ENCODE results near the gene EPPIN.

The EPPIN gene

GRCh38 chr20:45539382-45539781 is 7.8 kb downstream of the EPPIN start, which contains the start of gene WFDC6:
TSS of gene WFDC6 (minus strand) at chr20:45539482. CDS start at chr20:45539407, 75 bp downstream.
- in situ Hi-C loops (cut with MboI; ENCODE audit: low sequenced_read_pairs): no loop called here

DNA sequence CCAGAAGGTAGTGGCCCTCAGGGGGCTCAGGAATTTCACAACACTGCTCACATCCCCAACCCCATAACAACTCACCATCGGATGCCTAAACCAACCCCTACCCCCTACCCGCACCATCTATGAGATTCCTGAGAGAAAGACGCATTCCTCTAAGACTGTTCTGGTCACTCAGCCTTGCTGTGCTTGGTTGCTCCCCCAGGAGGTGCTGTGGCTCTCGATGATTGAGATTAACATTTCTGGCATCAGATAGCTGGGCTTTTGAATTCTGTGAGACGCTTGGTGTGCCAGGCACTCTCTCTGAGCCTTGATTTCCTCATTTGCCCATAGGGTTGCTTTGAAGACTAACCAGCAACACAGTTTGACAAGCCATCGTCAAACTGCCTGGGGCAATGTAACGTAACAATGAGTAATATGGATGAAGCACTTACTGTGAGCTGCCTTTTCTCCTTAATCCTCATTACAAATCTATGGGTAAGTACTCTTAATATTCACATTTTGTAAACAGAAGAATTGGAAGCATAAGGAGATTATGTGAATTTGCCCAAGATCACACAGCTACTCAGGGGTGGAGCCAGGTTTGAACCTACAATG is 8.9 kb downstream of the EPPIN start:
- in situ Hi-C loops (cut with MboI; ENCODE audit: low sequenced_read_pairs): no loop called here

DNA sequence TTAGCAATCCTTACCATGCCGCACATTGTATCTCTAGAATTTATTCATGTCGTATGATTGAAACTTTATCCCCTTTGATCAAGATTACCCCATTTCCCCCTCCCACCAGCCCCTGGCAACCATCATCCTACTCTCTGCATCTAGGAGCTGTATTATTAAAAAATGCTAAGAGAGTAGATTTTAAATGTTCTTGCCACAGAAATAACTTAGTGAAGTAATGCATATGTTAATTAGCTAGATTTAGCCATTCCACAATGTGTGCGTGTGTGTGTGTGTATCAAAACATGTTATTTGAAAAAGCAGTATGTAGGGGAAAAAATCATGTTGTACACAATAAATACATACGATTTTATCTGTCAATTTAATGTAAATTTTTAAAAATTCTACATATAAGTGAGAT is 19.9 kb downstream of the EPPIN start:
- in situ Hi-C loops (cut with MboI; ENCODE audit: low sequenced_read_pairs): no loop called here

DNA sequence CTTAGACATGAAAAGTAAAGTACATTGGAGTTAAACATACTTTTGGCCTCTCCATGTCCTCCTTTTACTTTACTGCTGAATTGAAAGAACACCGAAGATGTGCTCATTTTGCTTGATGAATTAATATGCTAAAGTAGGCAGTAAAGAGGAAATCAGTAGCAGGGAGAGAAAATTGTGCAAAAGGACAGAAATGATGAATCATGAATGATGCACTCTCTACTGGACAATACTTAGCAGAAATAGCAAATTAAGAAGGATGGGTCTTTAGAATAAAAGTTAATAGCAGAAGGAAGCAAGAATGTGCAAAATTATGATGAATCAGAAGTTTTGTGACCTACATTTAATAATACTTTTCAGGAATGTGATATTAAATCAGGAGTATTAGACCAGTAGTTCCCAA is 23.4 kb downstream of the EPPIN start:
- in situ Hi-C loops (cut with MboI; ENCODE audit: low sequenced_read_pairs): no loop called here

GRCh38 chr20:45518282-45518681 is 28.9 kb downstream of the EPPIN start:
- in situ Hi-C loops (cut with MboI; ENCODE audit: low sequenced_read_pairs): no loop called here

GRCh38 chr20:45515147-45515913 is 31.9 kb downstream of the EPPIN start, which contains the start of gene SPINT3:
TSS of gene SPINT3 (minus strand) at chr20:45515622. CDS start at chr20:45515608, 14 bp downstream.
- in situ Hi-C loops (cut with MboI; ENCODE audit: low sequenced_read_pairs): no loop called here

- in situ Hi-C loops (cut with MboI; ENCODE audit: low sequenced_read_pairs): no loop called here
Observed at GRCh38 chr20:45510242-45510862, 36.8 kb downstream of the EPPIN start.

GRCh38 chr20:45509091-45509490 is 38.1 kb downstream of the EPPIN start:
- in situ Hi-C loops (cut with MboI; ENCODE audit: low sequenced_read_pairs): no loop called here

GRCh38 chr20:45508068-45508886 is 38.9 kb downstream of the EPPIN start:
- in situ Hi-C loops (cut with MboI; ENCODE audit: low sequenced_read_pairs): no loop called here

DNA sequence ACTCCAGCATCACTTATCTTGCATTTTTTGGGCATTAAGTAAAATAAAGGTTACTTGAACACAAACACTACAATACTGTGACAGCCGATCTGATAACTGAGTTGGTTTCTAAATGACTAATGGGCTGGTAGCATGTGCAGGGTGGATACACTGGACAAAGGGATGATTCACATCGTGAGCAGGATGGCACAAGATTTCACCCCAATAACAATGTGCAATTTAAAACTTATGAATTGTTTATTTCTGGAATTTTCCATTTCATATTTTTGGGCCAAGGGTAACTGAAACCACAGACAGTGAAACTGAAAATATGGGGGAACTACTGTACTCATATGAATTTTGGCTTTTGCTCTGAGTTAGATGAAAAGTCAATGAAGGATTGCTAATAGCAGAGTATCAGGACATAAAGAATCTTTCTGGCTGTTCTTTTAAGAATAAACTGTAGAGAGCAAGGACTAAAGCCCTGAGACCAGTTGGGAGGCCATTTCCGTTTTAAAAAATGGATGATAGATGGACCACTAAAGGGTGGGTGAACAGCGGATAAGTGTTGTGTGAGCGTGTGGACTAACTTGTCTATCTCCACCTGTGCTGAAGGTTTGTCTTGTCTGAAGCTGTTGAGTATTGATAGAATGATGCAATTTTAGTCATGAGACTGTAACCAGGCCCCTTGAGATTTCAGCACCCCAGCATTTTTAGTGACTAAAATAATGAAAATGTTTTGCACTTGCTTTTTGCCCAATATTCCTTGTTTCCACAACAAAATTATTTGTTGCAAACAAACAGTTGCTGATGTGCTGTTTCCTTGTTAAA is 40.0 kb downstream of the EPPIN start:
- in situ Hi-C loops (cut with MboI; ENCODE audit: low sequenced_read_pairs): no loop called here

GRCh38 chr20:45506398-45506797 is 40.8 kb downstream of the EPPIN start:
- in situ Hi-C loops (cut with MboI; ENCODE audit: low sequenced_read_pairs): no loop called here

- in situ Hi-C loops (cut with MboI; ENCODE audit: low sequenced_read_pairs): no loop called here
Observed at GRCh38 chr20:45503403-45503802, 43.8 kb downstream of the EPPIN start.

- in situ Hi-C loops (cut with MboI; ENCODE audit: low sequenced_read_pairs): no loop called here
Observed at GRCh38 chr20:45502561-45502960, 44.6 kb downstream of the EPPIN start.

DNA sequence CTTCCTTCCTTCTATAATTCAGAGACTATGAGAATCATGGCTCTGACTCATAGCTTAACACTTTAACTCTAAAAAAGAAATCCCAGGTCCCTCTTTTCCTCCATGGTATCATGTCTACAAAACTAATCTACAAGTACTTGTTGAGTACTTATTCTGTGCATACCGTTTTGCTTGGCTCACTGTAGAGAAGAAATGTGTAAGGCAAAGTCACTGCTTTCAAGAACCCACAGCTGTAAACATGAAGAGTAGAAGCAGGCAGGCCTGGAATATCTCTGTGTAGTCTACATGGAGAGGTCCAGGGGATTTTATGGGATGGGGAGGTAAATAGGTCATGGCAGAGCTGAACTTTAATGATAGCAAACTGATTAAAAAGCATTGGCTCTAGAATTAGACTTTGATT is 45.6 kb downstream of the EPPIN start:
- in situ Hi-C loops (cut with MboI; ENCODE audit: low sequenced_read_pairs): no loop called here

DNA sequence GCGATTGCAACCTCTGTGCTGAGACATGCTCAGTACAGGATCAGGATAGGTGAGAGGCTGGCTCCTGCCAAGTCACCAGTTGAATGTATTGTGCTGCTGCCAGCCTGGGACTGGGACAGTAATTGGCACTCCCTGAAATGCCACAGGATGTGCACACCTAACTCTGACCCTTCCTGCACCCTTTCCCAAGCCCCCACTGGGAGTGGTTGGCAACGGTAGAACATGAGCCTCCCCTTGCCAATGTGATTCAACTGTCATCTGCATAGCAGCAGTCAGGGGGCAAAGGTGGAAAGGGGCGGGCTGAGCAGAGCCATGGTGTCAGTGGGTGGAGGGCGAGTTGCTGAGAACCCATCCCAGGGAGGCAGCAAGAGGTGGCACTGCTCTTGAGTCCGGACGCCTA is 47.2 kb downstream of the EPPIN start:
- in situ Hi-C loops (cut with MboI; ENCODE audit: low sequenced_read_pairs): no loop called here

DNA sequence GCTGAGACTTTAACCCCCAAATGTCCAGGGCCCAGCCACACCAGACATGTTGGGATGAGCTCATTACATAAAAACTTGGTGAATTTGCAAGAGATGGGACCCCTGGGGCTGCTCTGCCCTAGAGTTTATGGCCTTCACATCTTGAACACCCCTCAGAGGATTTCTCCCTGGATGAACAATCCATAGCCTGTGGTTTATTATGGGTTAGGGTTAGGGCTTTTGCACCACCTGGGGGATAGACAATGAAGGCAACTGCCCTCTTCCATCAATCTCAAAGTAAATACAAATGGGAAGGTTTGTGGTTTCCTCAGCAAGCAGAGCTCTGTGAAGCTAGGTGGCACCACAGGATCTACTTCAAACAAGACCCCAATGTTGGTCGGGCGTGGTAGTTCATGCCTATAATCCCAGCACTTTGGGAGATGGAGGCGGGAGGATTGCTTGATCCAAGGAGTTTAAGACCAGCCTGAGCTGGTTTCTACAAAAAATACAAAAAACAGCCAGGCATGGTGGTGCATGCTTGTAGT is 49.2 kb downstream of the EPPIN start:
- in situ Hi-C loops (cut with MboI; ENCODE audit: low sequenced_read_pairs): no loop called here

GRCh38 chr20:45496166-45496565 is 51.0 kb downstream of the EPPIN start:
- in situ Hi-C loops (cut with MboI; ENCODE audit: low sequenced_read_pairs): no loop called here

DNA sequence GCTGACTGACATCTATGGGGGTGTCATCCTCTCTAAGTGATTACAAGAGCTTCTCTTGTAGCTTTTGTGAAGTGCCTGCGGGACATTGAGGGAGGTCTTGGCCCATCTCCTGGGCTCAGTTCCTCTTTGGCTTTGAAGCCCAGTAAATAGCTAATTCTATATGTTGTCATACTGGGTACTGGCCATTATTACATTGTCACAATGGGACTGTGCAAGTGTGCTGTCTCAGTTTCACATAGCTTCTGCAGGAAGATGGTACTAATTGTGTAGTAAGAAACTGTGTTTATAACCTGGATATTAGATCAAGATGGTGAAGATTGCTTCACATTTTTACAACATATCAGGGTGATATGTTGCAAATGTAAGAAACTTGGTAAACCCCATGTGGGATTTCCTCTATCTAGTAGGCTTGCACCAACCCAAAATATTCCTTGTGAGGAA is 51.7 kb downstream of the EPPIN start:
- in situ Hi-C loops (cut with MboI; ENCODE audit: low sequenced_read_pairs): no loop called here

All from HL-60/S4 (cell line).